22Rv1 (cell line): ENCODE measurements around the gene RSPH9.

Source experiments
- ZFX ChIP-seq: fragments of 450-650 bp; IDR thresholded peaks from 2 replicates; pipeline ENCODE4 v1.6.1; 2017; ENCODE audit warnings: antibody characterized with exemption, borderline replicate concordance
- TF ChIP-seq, protein P1 (sequence below): fragments of 450-650 bp; IDR thresholded peaks from 2 replicates; pipeline ENCODE4 v1.5.1; 2017; ENCODE audit warnings: mild to moderate bottlenecking

DNA sequence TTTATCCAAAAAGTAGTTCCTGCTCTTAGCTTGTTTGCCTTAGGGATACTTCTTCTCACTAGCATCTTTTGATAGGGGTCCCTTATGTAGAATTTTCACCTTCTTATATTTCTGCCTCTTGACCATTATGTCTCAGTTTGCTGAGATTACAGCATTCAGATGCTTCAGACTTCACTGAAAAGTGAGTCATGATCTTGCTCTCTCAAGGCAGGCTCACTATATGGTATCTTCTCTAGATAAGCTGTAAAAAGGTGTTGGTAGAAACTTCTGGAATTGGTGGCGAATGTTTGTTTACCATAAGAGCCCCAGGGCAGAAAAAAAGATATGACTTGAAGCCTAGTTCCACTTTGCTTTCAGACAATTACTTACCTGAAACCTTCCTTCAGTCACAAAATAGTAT, 35.4 kb upstream of the RSPH9 start:
- TF ChIP-seq, protein P1, sequence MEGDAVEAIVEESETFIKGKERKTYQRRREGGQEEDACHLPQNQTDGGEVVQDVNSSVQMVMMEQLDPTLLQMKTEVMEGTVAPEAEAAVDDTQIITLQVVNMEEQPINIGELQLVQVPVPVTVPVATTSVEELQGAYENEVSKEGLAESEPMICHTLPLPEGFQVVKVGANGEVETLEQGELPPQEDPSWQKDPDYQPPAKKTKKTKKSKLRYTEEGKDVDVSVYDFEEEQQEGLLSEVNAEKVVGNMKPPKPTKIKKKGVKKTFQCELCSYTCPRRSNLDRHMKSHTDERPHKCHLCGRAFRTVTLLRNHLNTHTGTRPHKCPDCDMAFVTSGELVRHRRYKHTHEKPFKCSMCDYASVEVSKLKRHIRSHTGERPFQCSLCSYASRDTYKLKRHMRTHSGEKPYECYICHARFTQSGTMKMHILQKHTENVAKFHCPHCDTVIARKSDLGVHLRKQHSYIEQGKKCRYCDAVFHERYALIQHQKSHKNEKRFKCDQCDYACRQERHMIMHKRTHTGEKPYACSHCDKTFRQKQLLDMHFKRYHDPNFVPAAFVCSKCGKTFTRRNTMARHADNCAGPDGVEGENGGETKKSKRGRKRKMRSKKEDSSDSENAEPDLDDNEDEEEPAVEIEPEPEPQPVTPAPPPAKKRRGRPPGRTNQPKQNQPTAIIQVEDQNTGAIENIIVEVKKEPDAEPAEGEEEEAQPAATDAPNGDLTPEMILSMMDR: no peak
- no peak for TF ChIP-seq ZFX
